HepG2 (cell line): ENCODE results near the gene ARFIP1. TPM values are rescaled to one million over a fixed set of nuclear protein-coding genes. Genes with fewer than 3 reads are reported as not detected.

ENCODE experiments used
- ATAC-seq: fragments of 200-7000 bp; cut with Tn5 transposase; 3 replicates; pipeline ENCODE4 v1.9.1; 2020; ENCODE audit warnings: mild to moderate bottlenecking, moderate library complexity
- BruUV-seq: library from RNA; stranded (reverse); fragments of 400-500 nt; replicated peaks from 2 replicates; lab custom pipeline; 2021; lab: Mats Ljungman, UMichigan
- CTCF ChIA-PET: fragments of 300-600 bp; formaldehyde crosslinking; extraction: SDS; loops from one replicate; lab custom pipeline; 2021; ENCODE audit warnings: low total read pairs, inconsistent platforms, low intra/inter-chr PET ratio; lab: Yijun Ruan, JAX
- POLR2A ChIA-PET: fragments of 350-600 bp; sonication (Branson Sonifier 250); formaldehyde crosslinking; loops from one replicate; lab custom pipeline; 2020; ENCODE audit warnings: antibody characterized with exemption, inconsistent platforms; lab: Yijun Ruan, JAX
- DNase-seq: peaks from one replicate; pipeline ENCODE4 v3.0.0-alpha.2; 2015; ENCODE audit warnings: low spot score
- FAIRE-seq: peaks from 3 replicates; lab custom pipeline; 2011; peaks lifted over from hg19 to GRCh38; lab: Jason Lieb, UNC
- H2AFZ ChIP-seq: one replicate; pipeline ENCODE4 v1.6.1; 2011; ENCODE audit warnings: low read length, inconsistent platforms
- H3K27ac ChIP-seq: fragments of 300-600 bp; 3 replicates; pipeline ENCODE4 v1.8.0; 2011; ENCODE audit warnings: mixed run types, mild to moderate bottlenecking, mixed read lengths, low read length, inconsistent platforms; ENCODE audit not compliant: insufficient read depth; ENCODE audit errors: extremely low read length
- H3K27me3 ChIP-seq, 2 experiments: fragments of 200-600 bp in 1 of 2; 2 replicates in 1 of 2; 3 replicates in 1 of 2; pipeline versions ENCODE4 v1.6.0 to v1.8.0; 2011; ENCODE audit warnings: low read length in 2 of 2, mild to moderate bottlenecking in 2 of 2, moderate library complexity in 2 of 2, inconsistent platforms in 1 of 2; ENCODE audit not compliant: insufficient read depth in 2 of 2, control insufficient read depth in 1 of 2
- H3K36me3 ChIP-seq, 2 experiments: fragments of 200-600 bp in 1 of 2; replicated peaks in 1 of 2; 2 replicates in 1 of 2; 3 replicates in 1 of 2; pipeline versions ENCODE4 v1.5.1 to v1.8.0; 2011; ENCODE audit warnings: low read length in 2 of 2, inconsistent platforms in 1 of 2; ENCODE audit not compliant: insufficient read depth in 2 of 2, control insufficient read depth in 1 of 2
- H3K4me1 ChIP-seq: 2 replicates; pipeline ENCODE4 v1.5.1; 2012; ENCODE audit warnings: low read length, inconsistent platforms; ENCODE audit not compliant: insufficient read depth
- H3K4me2 ChIP-seq: 2 replicates; pipeline ENCODE4 v1.6.0; 2011; ENCODE audit warnings: low read depth, low read length, inconsistent platforms
- H3K4me3 ChIP-seq, 3 experiments: fragments of 200-600 bp in 1 of 3; sonication (generic), shearing (Covaris generic) in 1 of 3; replicated peaks in 1 of 3; 2 replicates each; pipeline ENCODE4 v1.5.1; 2011 to 2016; ENCODE audit warnings: low read length in 3 of 3, inconsistent platforms in 2 of 3, low read depth in 2 of 3, mild to moderate bottlenecking in 2 of 3, control low read depth in 1 of 3, mixed read lengths in 1 of 3; ENCODE audit not compliant: insufficient read depth in 1 of 3
- H3K79me2 ChIP-seq: one replicate; pipeline ENCODE4 v1.6.1; 2011; ENCODE audit warnings: low read length, inconsistent platforms; ENCODE audit not compliant: insufficient read depth
- H3K9ac ChIP-seq: 2 replicates; pipeline ENCODE4 v1.6.0; 2011; ENCODE audit warnings: mild to moderate bottlenecking, low read depth, low read length, inconsistent platforms; ENCODE audit not compliant: insufficient read depth
- H3K9me3 ChIP-seq: 2 replicates; pipeline ENCODE4 v1.5.1; 2012; ENCODE audit warnings: mild to moderate bottlenecking, low read length
- H4K20me1 ChIP-seq: 2 replicates; pipeline ENCODE4 v1.6.0; 2011; ENCODE audit warnings: inconsistent platforms, mild to moderate bottlenecking, low read length, moderate library complexity; ENCODE audit not compliant: insufficient read depth
- NCOA2 ChIP-seq: sonication (generic); formaldehyde crosslinking; IDR thresholded peaks from 2 replicates; pipeline ENCODE4 v1.8.0; 2022; ENCODE audit warnings: inconsistent platforms
- SNAPC2 ChIP-seq: sonication (generic); formaldehyde crosslinking; IDR thresholded peaks from 2 replicates; pipeline ENCODE4 v1.8.1; 2022; ENCODE audit warnings: mild to moderate bottlenecking, missing genetic modification reagents
- STAG1 ChIP-seq: sonication (generic); formaldehyde crosslinking; IDR thresholded peaks from 2 replicates; pipeline ENCODE4 v1.4.0; 2020; ENCODE audit warnings: missing genetic modification reagents
- ZNF460 ChIP-seq: sonication (generic); formaldehyde crosslinking; IDR thresholded peaks from 2 replicates; pipeline ENCODE4 v1.5.1; 2020; ENCODE audit warnings: missing genetic modification reagents, mild to moderate bottlenecking, borderline replicate concordance
- ZSCAN20 ChIP-seq: sonication (generic); formaldehyde crosslinking; IDR thresholded peaks from 2 replicates; pipeline ENCODE4 v1.4.0; 2020; ENCODE audit warnings: missing genetic modification reagents, mild to moderate bottlenecking, borderline replicate concordance
- WGBS: methylation state at CpG from one replicate; pipeline ENCODE4 v1.1.6; 2017; ENCODE audit warnings: low lambda C conversion rate; 5-methylcytosine and 5-hydroxymethylcytosine counted together
- in situ Hi-C: cut with HindIII; loops from 2 replicates; pipeline ENCODE4 v1.10.0; 2017; ENCODE audit warnings: low pct_unique_long_range_greater_than_20kb; ENCODE audit not compliant: extremely low pct_ligation_motif_present
- intact Hi-C: fragments of 100-400 bp; cut with micrococcal nuclease; formaldehyde crosslinking; loops from one replicate; pipeline ENCODE4 v1.10.0; 2022; ENCODE audit not compliant: unreplicated experiment
- polyA plus RNA-seq, 8 experiments: library from polyadenylated mRNA; depleted of rRNA in 3 of 8; stranded (reverse) in 7 of 8; unstranded in 1 of 8; fragments of >200 nt; fragmentation: Illumina TruSeq in 4 of 8; extraction: Trizol in 4 of 8; gene quantifications; 2 replicates each; pipeline versions ENCODE4 v1.2.1 to v1.2.3, GENCODE V29; 2011 to 2016; ENCODE audit warnings: low read depth in 4 of 8, missing spikeins in 1 of 8, mixed read lengths in 1 of 8; ENCODE audit not compliant: insufficient read depth in 1 of 8
- total RNA-seq, 5 experiments: library from RNA; depleted of rRNA; stranded (reverse); fragments of >200 nt; fragmentation: Illumina TruSeq; extraction: Trizol; gene quantifications; 2 replicates each; pipeline ENCODE4 v1.2.3, GENCODE V29; 2016; ENCODE audit warnings: low read depth in 1 of 5
- TF ChIP-seq, protein P1 (sequence below): sonication (generic); formaldehyde crosslinking; IDR thresholded peaks from 2 replicates; pipeline ENCODE4 v1.5.0; 2020; ENCODE audit warnings: mild to moderate bottlenecking, missing genetic modification reagents, moderate library complexity
- TF ChIP-seq, protein P2 (sequence below): sonication (generic); formaldehyde crosslinking; IDR thresholded peaks from 2 replicates; pipeline ENCODE4 v1.5.1; 2020; ENCODE audit warnings: missing genetic modification reagents, mild to moderate bottlenecking, borderline replicate concordance
- TF ChIP-seq, protein P3 (sequence below): sonication (generic); formaldehyde crosslinking; IDR thresholded peaks from 2 replicates; pipeline ENCODE4 v1.4.0; 2020; ENCODE audit warnings: missing genetic modification reagents, low read depth, mild to moderate bottlenecking, borderline replicate concordance
- TF ChIP-seq, protein P4 (sequence below): sonication (generic); formaldehyde crosslinking; IDR thresholded peaks from 2 replicates; pipeline ENCODE4 v1.4.0; 2020; ENCODE audit warnings: missing genetic modification reagents

Gene ARFIP1
- total and polyA plus RNA-seq, 2 of the 13 experiments (the other 11 are each of a cell fraction or from before 2014, with no cell fraction given), result 9.9 to 27.7 TPM

DNA sequence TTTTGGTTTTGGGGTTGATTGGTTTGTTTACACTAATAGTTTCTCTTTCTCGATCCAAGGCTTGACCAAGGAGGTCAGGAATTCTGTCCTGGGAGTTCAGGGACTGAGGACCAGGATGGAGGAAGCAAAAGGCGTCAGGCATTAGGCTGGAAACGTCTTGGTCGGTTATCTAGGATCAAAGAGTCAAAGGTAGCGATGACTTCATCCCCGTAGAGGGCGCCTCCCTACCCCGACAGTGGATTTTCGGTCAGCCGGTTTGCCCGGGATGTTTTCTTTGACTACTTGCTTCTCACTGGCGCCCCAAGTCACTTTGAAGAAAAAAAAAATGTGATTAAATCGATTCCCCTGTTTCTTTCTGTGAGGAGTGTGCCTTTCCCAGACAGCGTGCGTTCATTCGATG is 155.4 kb downstream of the ARFIP1 start:
- ATAC-seq, result no peak
- POLR2A ChIA-PET, result no interaction called here
- no TSS peak for BruUV-seq
- no peak for DNase-seq
- intact Hi-C loops, result loop anchor here (5.0 kb wide), 1 partner anchor 192 kb away; no protein-coding TSS in a partner anchor
- Histone ChIP-seq H3K36me3 (no peaks in the 10 kb centered on the region), H3K4me1 (peaks cover 30% of the 10 kb centered on the region), H3K9ac (no peak overlapping the region), H3K27me3 (peaks cover 7 to 50% of the 10 kb centered on the region in 2 experiments; a peak in 4 of 5 replicates), H3K4me2 (peak overlapping the region; percentile 79), H3K4me3 (peak overlapping the region in 2 of 3 experiments; percentile 41 to 71; a peak in 1 of 6 replicates), H4K20me1 (no peaks in the 10 kb centered on the region), H2AFZ (no peak overlapping the region), H3K79me2 (no peaks in the 10 kb centered on the region), H3K27ac (no peak overlapping the region), H3K9me3 (no peaks in the 10 kb centered on the region)
- TF ChIP-seq ZNF460 (CRISPR knock-in tag) (no peak), STAG1 (CRISPR knock-in tag) (0 out of 2 replicates have a peak, but pooled peaks have one; percentile 13)
- TF ChIP-seq, protein P1, sequence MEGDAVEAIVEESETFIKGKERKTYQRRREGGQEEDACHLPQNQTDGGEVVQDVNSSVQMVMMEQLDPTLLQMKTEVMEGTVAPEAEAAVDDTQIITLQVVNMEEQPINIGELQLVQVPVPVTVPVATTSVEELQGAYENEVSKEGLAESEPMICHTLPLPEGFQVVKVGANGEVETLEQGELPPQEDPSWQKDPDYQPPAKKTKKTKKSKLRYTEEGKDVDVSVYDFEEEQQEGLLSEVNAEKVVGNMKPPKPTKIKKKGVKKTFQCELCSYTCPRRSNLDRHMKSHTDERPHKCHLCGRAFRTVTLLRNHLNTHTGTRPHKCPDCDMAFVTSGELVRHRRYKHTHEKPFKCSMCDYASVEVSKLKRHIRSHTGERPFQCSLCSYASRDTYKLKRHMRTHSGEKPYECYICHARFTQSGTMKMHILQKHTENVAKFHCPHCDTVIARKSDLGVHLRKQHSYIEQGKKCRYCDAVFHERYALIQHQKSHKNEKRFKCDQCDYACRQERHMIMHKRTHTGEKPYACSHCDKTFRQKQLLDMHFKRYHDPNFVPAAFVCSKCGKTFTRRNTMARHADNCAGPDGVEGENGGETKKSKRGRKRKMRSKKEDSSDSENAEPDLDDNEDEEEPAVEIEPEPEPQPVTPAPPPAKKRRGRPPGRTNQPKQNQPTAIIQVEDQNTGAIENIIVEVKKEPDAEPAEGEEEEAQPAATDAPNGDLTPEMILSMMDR (CRISPR knock-in tag), result 0 out of 2 replicates have a peak, but pooled peaks have one; percentile 16
- no peak for FAIRE-seq
- WGBS, result 2% methylated on average over 16 of the region's 16 CpGs
- in situ Hi-C loops, result no loop called here
- CTCF ChIA-PET, result no interaction called here

DNA sequence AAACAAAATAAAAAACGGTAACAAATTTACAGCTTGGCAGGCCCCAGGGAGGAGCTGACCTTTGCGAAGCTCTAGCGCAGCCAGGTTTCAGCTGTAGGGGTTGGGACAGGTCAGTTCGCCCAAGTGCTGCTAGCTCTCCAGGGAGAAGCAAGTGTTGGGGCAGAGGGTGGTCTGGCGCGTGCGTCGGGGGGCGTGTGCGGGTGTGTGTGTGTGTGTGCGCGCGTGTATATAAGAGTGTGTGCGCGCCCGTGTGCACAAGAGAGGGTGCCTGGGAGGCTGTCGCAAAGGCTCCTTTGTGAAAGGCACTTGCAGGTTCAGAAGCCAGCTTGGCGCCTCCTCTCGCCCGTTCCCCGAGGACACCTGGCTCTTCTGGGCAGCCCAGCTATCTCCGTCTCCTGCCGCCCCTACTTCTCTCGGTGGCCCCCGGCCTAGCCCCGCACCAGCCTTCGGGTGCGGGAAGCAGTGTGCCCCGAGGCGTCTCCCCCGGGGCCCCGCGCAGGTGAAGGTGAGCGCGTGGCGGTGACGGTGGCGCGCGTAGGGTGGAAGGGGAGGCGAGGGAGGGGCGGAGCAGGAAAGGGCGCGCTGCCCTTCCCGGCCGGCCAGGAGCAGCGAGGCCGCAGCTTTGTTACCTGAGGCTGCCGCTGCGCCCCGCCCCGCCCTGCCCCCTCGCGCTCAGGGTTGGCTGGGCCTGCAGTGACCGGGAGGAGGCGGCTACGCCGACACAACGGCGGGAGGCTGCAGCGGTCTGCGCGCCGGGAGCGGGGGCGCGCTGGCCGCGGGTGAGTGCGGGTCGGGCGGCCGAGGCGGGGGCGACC is 156.1 kb downstream of the ARFIP1 start, which contains the start of gene FHDC1:
TSS of gene FHDC1 (plus strand) at position 693 of the 815 bp plus-strand sequence. CDS start 6,735 bp downstream, outside the sequence.
- H2AFZ ChIP-seq, result no peak within 1 kb of the TSS
- ChIA-PET CTCF (no interaction called here), POLR2A (no interaction called here)
- peak within 1 kb of the TSS; percentile 79 for H3K4me2 ChIP-seq
- peaks cover 7 to 50% of the 10 kb centered on the region in 2 experiments; a peak in 4 of 5 replicates for H3K27me3 ChIP-seq
- no peaks in the 10 kb centered on the region for H3K79me2 ChIP-seq
- WGBS, result 2% methylated on average over 26 of the region's 75 CpGs
- H4K20me1 ChIP-seq, result no peaks in the 10 kb centered on the region
- BruUV-seq, result no TSS peak
- H3K36me3 ChIP-seq, result no peaks in the 10 kb centered on the region
- H3K4me1 ChIP-seq, result peaks cover 25% of the 10 kb centered on the region
- in situ Hi-C loops (no loop called here), intact Hi-C loops (loop anchor here (5.0 kb wide), 1 partner anchor 191 kb away; no protein-coding TSS in a partner anchor)
- H3K27ac ChIP-seq, result no peak within 1 kb of the TSS
- no peaks in the 10 kb centered on the region for H3K9me3 ChIP-seq
- peak within 1 kb of the TSS; percentile 41 to 71 (median 59) for H3K4me3 ChIP-seq
- peak; percentile 84 for ATAC-seq
- FAIRE-seq, result no peak
- 0 out of 2 replicates have a peak within 1 kb of the TSS, but pooled peaks have one; percentile 15 for H3K9ac ChIP-seq
- no peak for DNase-seq
- TF ChIP-seq, protein P2, sequence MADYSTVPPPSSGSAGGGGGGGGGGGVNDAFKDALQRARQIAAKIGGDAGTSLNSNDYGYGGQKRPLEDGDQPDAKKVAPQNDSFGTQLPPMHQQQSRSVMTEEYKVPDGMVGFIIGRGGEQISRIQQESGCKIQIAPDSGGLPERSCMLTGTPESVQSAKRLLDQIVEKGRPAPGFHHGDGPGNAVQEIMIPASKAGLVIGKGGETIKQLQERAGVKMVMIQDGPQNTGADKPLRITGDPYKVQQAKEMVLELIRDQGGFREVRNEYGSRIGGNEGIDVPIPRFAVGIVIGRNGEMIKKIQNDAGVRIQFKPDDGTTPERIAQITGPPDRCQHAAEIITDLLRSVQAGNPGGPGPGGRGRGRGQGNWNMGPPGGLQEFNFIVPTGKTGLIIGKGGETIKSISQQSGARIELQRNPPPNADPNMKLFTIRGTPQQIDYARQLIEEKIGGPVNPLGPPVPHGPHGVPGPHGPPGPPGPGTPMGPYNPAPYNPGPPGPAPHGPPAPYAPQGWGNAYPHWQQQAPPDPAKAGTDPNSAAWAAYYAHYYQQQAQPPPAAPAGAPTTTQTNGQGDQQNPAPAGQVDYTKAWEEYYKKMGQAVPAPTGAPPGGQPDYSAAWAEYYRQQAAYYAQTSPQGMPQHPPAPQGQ (CRISPR knock-in tag), result no peak
- TF ChIP-seq NCOA2 (no peak), SNAPC2 (CRISPR knock-in tag) (no peak), ZSCAN20 (CRISPR knock-in tag) (0 out of 2 replicates have a peak, but pooled peaks have one; percentile 16)
- TF ChIP-seq, protein P3, sequence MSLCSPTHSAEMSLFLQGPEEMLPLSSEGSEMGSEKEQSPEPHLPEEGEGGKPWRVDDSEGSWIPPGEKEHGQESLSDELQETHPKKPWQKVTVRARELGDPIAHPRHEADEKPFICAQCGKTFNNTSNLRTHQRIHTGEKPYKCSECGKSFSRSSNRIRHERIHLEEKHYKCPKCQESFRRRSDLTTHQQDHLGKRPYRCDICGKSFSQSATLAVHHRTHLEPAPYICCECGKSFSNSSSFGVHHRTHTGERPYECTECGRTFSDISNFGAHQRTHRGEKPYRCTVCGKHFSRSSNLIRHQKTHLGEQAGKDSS, result peak; percentile 31; the same call in 1 of the 2 replicates
- TF ChIP-seq, protein P4, sequence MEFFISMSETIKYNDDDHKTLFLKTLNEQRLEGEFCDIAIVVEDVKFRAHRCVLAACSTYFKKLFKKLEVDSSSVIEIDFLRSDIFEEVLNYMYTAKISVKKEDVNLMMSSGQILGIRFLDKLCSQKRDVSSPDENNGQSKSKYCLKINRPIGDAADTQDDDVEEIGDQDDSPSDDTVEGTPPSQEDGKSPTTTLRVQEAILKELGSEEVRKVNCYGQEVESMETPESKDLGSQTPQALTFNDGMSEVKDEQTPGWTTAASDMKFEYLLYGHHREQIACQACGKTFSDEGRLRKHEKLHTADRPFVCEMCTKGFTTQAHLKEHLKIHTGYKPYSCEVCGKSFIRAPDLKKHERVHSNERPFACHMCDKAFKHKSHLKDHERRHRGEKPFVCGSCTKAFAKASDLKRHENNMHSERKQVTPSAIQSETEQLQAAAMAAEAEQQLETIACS (CRISPR knock-in tag), result peak; percentile 71; the same call in 1 of the 2 replicates
